Mammary epithelial cell (primary cell): Measurements from ENCODE around the gene BCCIP.

Experiments
- EZH2 ChIP-seq: IDR thresholded peaks from 2 replicates; pipeline ENCODE4 v1.6.1; 2012; ENCODE audit warnings: low read length, inconsistent platforms, borderline replicate concordance
- TF ChIP-seq, protein P1 (sequence below), 2 donors: IDR thresholded peaks in 1 of 2; conservative IDR thresholded peaks in 1 of 2; 2 replicates each; pipeline ENCODE4 v1.5.1; 2011 to 2012; ENCODE audit warnings: inconsistent platforms in 2 of 2, low read length in 2 of 2, mild to moderate bottlenecking in 2 of 2, control low read depth in 1 of 2, low read depth in 1 of 2; ENCODE audit not compliant: insufficient read depth in 1 of 2; ENCODE audit errors: extremely low read depth in 1 of 2

- TF ChIP-seq, protein P1, sequence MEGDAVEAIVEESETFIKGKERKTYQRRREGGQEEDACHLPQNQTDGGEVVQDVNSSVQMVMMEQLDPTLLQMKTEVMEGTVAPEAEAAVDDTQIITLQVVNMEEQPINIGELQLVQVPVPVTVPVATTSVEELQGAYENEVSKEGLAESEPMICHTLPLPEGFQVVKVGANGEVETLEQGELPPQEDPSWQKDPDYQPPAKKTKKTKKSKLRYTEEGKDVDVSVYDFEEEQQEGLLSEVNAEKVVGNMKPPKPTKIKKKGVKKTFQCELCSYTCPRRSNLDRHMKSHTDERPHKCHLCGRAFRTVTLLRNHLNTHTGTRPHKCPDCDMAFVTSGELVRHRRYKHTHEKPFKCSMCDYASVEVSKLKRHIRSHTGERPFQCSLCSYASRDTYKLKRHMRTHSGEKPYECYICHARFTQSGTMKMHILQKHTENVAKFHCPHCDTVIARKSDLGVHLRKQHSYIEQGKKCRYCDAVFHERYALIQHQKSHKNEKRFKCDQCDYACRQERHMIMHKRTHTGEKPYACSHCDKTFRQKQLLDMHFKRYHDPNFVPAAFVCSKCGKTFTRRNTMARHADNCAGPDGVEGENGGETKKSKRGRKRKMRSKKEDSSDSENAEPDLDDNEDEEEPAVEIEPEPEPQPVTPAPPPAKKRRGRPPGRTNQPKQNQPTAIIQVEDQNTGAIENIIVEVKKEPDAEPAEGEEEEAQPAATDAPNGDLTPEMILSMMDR (conservative IDR thresholded peaks at IDR 0.05 in 1 of 2, IDR thresholded peaks at IDR 0.05 in 1 of 2; ENCODE audit: extremely low read depth in 1 of 2, insufficient read depth in 1 of 2, low read depth in 1 of 2, low read length in 2 of 2), result no peak
- TF ChIP-seq EZH2, result no peak
Observed at GRCh38 chr10:125799451-125800182, 23.7 kb upstream of the BCCIP start.
